AG04450 (cell line): ENCODE results near the gene MIPOL1. TPM values are rescaled to one million over a fixed set of nuclear protein-coding genes. Genes with fewer than 3 reads are reported as not detected.

ENCODE experiments used
- CTCF ChIA-PET: fragments of 300-600, 350-600 bp; formaldehyde crosslinking; extraction: SDS; loops from one replicate; lab custom pipeline; 2022; ENCODE audit warnings: antibody characterized with exemption, inconsistent platforms; lab: Charles Lee
- POLR2A ChIA-PET: fragments of 350-600 bp; formaldehyde crosslinking; extraction: SDS; loops from one replicate; lab custom pipeline; 2021; ENCODE audit warnings: antibody characterized with exemption, inconsistent platforms; lab: Yijun Ruan, JAX
- DNase-seq: peaks from one replicate; pipeline ENCODE4 v3.0.0-alpha.2; 2011; ENCODE audit warnings: low read depth, low spot score
- H3K27ac ChIP-seq: one replicate; pipeline ENCODE4 v1.5.1; 2012; ENCODE audit warnings: low read depth, low read length, control low read depth
- H3K27me3 ChIP-seq: one replicate; pipeline ENCODE4 v1.6.0; 2012; ENCODE audit warnings: low read length; ENCODE audit not compliant: control insufficient read depth, insufficient read depth
- H3K4me3 ChIP-seq: 2 replicates; pipeline ENCODE4 v1.5.1; 2011; ENCODE audit warnings: mild to moderate bottlenecking, low read depth, low read length, control low read depth
- H3K9me3 ChIP-seq: 2 replicates; pipeline ENCODE4 v1.5.1; 2012; ENCODE audit warnings: low read length; ENCODE audit not compliant: control insufficient read depth, insufficient read depth
- CTCF ChIP-seq: IDR thresholded peaks from 2 replicates; pipeline ENCODE4 v1.5.1; 2011; ENCODE audit warnings: low read depth, low read length, control low read depth, inconsistent platforms
- polyA plus RNA-seq: library from polyadenylated mRNA; depleted of rRNA; stranded (reverse); fragments of >200 nt; gene quantifications from 2 replicates; pipeline ENCODE4 v1.2.3, GENCODE V29; 2011

MIPOL1 gene
- polyA plus RNA-seq, 1 experiment = 7.0 TPM

- TF ChIP-seq CTCF = no peak
- H3K4me3 ChIP-seq = no peak overlapping the region
These were observed 78.2 kb downstream of the MIPOL1 start for GRCh38 chr14:37275963-37276362.

GRCh38 chr14:37278636-37279538, 81.2 kb downstream of the MIPOL1 start:
- ChIA-PET POLR2A (no interaction called here), CTCF (interaction anchor here (0.6 to 2.1 kb wide), 2 partner anchors 33 to 344 kb away, joined by 6 to 7 read pairs; no protein-coding TSS in a partner anchor)
- Histone ChIP-seq H3K27ac (no peak overlapping the region), H3K9me3 (no peaks in the 10 kb centered on the region), H3K4me3 (no peak overlapping the region), H3K27me3 (no peaks in the 10 kb centered on the region)
- no peak for TF ChIP-seq CTCF
- DNase-seq = no peak

More at GRCh38 chr14:37275963-37276362, 78.2 kb downstream of the MIPOL1 start:
- POLR2A ChIA-PET = no interaction called here
- Histone ChIP-seq H3K27me3 (no peaks in the 10 kb centered on the region), H3K27ac (no peak overlapping the region), H3K9me3 (no peaks in the 10 kb centered on the region)
- DNase-seq = no peak
- CTCF ChIA-PET = interaction anchor here (1.2 to 1.5 kb wide), 2 partner anchors 17 to 318 kb away, joined by 3 read pairs; no protein-coding TSS in a partner anchor

- Histone ChIP-seq H3K9me3 (no peaks in the 10 kb centered on the region), H3K27me3 (no peaks in the 10 kb centered on the region), H3K27ac (no peak overlapping the region), H3K4me3 (no peak overlapping the region)
- POLR2A ChIA-PET = no interaction called here
- no peak for TF ChIP-seq CTCF
- CTCF ChIA-PET = interaction anchor here (2.1 kb wide), 1 partner anchor 34 kb away, joined by 6 read pairs; no protein-coding TSS in a partner anchor
- DNase-seq = no peak
These were observed 82.1 kb downstream of the MIPOL1 start for GRCh38 chr14:37279818-37280217.

DNA sequence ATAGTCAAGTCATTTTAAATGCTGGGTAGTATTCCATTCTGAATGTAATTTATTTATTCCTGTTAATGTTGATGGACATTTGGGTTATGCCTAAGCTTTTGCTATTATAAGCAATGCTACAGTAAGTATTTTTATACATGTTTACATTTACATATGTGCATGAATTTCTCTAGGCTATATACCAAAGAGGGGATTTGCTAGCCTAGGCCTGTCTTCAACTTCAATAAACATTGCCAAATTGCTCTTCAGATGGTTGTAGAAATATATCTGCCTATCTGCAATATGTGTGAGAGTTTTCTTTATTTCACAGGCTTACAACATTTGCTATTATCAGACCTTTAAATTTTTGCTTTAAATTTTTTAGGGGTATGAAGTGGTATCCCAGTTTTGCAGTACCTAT, 87.0 kb downstream of the MIPOL1 start:
- CTCF ChIA-PET = interaction anchor here (1.3 kb wide), 1 partner anchor 590 kb away, joined by 3 read pairs; no protein-coding TSS in a partner anchor
- POLR2A ChIA-PET = no interaction called here
- Histone ChIP-seq H3K9me3 (no peaks in the 10 kb centered on the region), H3K27ac (no peak overlapping the region), H3K4me3 (no peak overlapping the region), H3K27me3 (no peaks in the 10 kb centered on the region)
- no peak for TF ChIP-seq CTCF
- DNase-seq = no peak

- no peak overlapping the region for H3K27ac ChIP-seq
- H3K9me3 ChIP-seq = no peaks in the 10 kb centered on the region
- DNase-seq = no peak
- no peaks in the 10 kb centered on the region for H3K27me3 ChIP-seq
- ChIA-PET POLR2A (no interaction called here), CTCF (interaction anchor here (1.3 kb wide), 1 partner anchor 590 kb away, joined by 3 read pairs; no protein-coding TSS in a partner anchor)
- no peak for TF ChIP-seq CTCF
- H3K4me3 ChIP-seq = no peak overlapping the region
These were observed 87.5 kb downstream of the MIPOL1 start for GRCh38 chr14:37285220-37285619.
